K562 (cell line): Measurements from ENCODE around the gene HEMGN. TPM values are rescaled to one million over a fixed set of nuclear protein-coding genes. Genes with fewer than 3 reads are reported as not detected.
A peak's percentile ranks its signal among the peaks of the same experiment; 100 is the strongest.

Experiments
- CBX8 ChIP-seq: fragments of 200-600 bp; sonication (generic); IDR thresholded peaks from 2 replicates; pipeline ENCODE4 v1.6.1; 2012; ENCODE audit warnings: borderline replicate concordance, mixed run types, low read depth, mild to moderate bottlenecking, moderate library complexity, mixed read lengths, low read length, control low read depth, inconsistent platforms; ENCODE audit not compliant: poor library complexity, severe bottlenecking; ENCODE audit errors: extremely low read depth
- CXXC5 ChIP-seq: fragments of 250-450 bp; sonication (Bioruptor Pico); IDR thresholded peaks from 2 replicates; pipeline ENCODE4 v1.8.0; 2022; ENCODE audit warnings: inconsistent platforms, mild to moderate bottlenecking, moderate library complexity
- ELF1 ChIP-seq: fragments of 200-800 bp; sonication (Bioruptor generic); IDR thresholded peaks from 2 replicates; pipeline ENCODE4 v1.6.1; 2016; ENCODE audit warnings: missing genetic modification characterization, missing compliant biosample characterization
- FOXK2 ChIP-seq, 2 experiments: fragments of 450-650 bp; IDR thresholded peaks in 1 of 2; conservative IDR thresholded peaks in 1 of 2; 2 replicates each; pipeline ENCODE4 v1.6.1; 2016; ENCODE audit warnings: low read depth in 2 of 2, mild to moderate bottlenecking in 1 of 2
- HIVEP1 ChIP-seq: fragments of 250-450 bp; sonication (Bioruptor Pico); IDR thresholded peaks from 2 replicates; pipeline ENCODE4 v1.4.0; 2020; ENCODE audit warnings: mild to moderate bottlenecking
- LCOR ChIP-seq: sonication (generic); formaldehyde crosslinking; IDR thresholded peaks from 2 replicates; pipeline ENCODE4 v1.8.0; 2022; ENCODE audit warnings: mild to moderate bottlenecking, missing genetic modification reagents
- NFRKB ChIP-seq: fragments of 450-650 bp; IDR thresholded peaks from 2 replicates; pipeline ENCODE4 v1.6.1; 2016; ENCODE audit warnings: low read depth
- TEAD1 ChIP-seq, 2 experiments: fragments of 450-650 bp in 1 of 2; sonication (generic) in 1 of 2; formaldehyde crosslinking; IDR thresholded peaks; 2 replicates each; pipeline versions ENCODE4 v1.4.0 to v1.8.0; 2020 to 2022; ENCODE audit warnings: mild to moderate bottlenecking in 2 of 2, missing genetic modification reagents in 1 of 2
- XRCC5 ChIP-seq: fragments of 200-400 bp; formaldehyde crosslinking; IDR thresholded peaks from 2 replicates; pipeline ENCODE4 v1.6.1; 2017; ENCODE audit warnings: low read depth, mild to moderate bottlenecking, low read length
- ZNF175 ChIP-seq: fragments of 200-800 bp; sonication (Bioruptor generic); IDR thresholded peaks from 2 replicates; pipeline ENCODE4 v1.6.1; 2016; ENCODE audit warnings: low read depth, mild to moderate bottlenecking, missing genetic modification characterization, missing compliant biosample characterization
- ZNF583 ChIP-seq: fragments of 250-450 bp; sonication (Bioruptor Pico); IDR thresholded peaks from 2 replicates; pipeline ENCODE4 v1.4.0; 2020
- ZNF75A ChIP-seq: fragments of 450-650 bp; formaldehyde crosslinking; IDR thresholded peaks from 2 replicates; pipeline ENCODE4 v1.4.0; 2020; ENCODE audit warnings: mild to moderate bottlenecking
- ZSCAN32 ChIP-seq: fragments of 450-650 bp; formaldehyde crosslinking; IDR thresholded peaks from 2 replicates; pipeline ENCODE4 v1.4.0; 2020; ENCODE audit warnings: mild to moderate bottlenecking, moderate library complexity
- polyA plus RNA-seq, 8 experiments: library from polyadenylated mRNA; depleted of rRNA in 4 of 8; stranded (reverse) in 5 of 8; unstranded in 3 of 8; fragments of >200 nt; fragmentation: Nextera tagmentation in 2 of 8; fragmentation: Illumina TruSeq in 1 of 8; extraction: Ambion mirVana in 2 of 8; extraction: Trizol in 1 of 8; gene quantifications; 2 replicates each; pipeline versions ENCODE4 v1.2.1 to v1.2.3, GENCODE V29; 2011 to 2014; ENCODE audit warnings: inconsistent platforms in 1 of 8, missing spikeins in 1 of 8
- total RNA-seq, 7 experiments: library from RNA; depleted of rRNA in 6 of 7; stranded (reverse); fragments of >200 nt in 6 of 7; fragmentation: Illumina TruSeq in 2 of 7; extraction: Trizol in 2 of 7; gene quantifications; 2 replicates each; pipeline versions ENCODE4 v1.2.1 to v1.2.3, GENCODE V29; 2011 to 2021; ENCODE audit warnings: low replicate concordance in 1 of 7
- TF ChIP-seq, protein P1 (sequence below): sonication (generic); formaldehyde crosslinking; IDR thresholded peaks from 2 replicates; pipeline ENCODE4 v1.8.0; 2022; ENCODE audit warnings: missing genetic modification reagents, mild to moderate bottlenecking, moderate library complexity, borderline replicate concordance
- TF ChIP-seq, protein P2 (sequence below): fragments of 250-450 bp; sonication (Bioruptor Pico); IDR thresholded peaks from 2 replicates; pipeline ENCODE4 v1.8.0; 2022; ENCODE audit warnings: inconsistent platforms, mild to moderate bottlenecking, moderate library complexity, borderline replicate concordance
- TF ChIP-seq, protein P3 (sequence below), 2 experiments: fragments of 450-650 bp; IDR thresholded peaks; 2 replicates each; pipeline ENCODE4 v1.6.1; 2018; ENCODE audit warnings: mild to moderate bottlenecking in 2 of 2, low read depth in 1 of 2; ENCODE audit not compliant: partially characterized antibody in 2 of 2
- TF ChIP-seq, protein P4 (sequence below): fragments of 250-450 bp; sonication (Bioruptor Pico); IDR thresholded peaks from 2 replicates; pipeline ENCODE4 v1.9.0; 2021; ENCODE audit warnings: mild to moderate bottlenecking
- TF ChIP-seq, protein P5 (sequence below), 2 experiments: fragments of 450-650 bp in 1 of 2; sonication (generic) in 1 of 2; formaldehyde crosslinking in 1 of 2; IDR thresholded peaks in 1 of 2; conservative IDR thresholded peaks in 1 of 2; 2 replicates each; pipeline versions ENCODE4 v1.6.1 to v1.8.1; 2016 to 2023; ENCODE audit warnings: mild to moderate bottlenecking in 2 of 2, moderate library complexity in 2 of 2, inconsistent platforms in 1 of 2, missing genetic modification reagents in 1 of 2

The HEMGN gene
- total and polyA plus RNA-seq, 9 of the 15 experiments (the other 6 are each of a cell fraction or from before 2014, with no cell fraction given): 56.3 to 258 (median 137) TPM

DNA sequence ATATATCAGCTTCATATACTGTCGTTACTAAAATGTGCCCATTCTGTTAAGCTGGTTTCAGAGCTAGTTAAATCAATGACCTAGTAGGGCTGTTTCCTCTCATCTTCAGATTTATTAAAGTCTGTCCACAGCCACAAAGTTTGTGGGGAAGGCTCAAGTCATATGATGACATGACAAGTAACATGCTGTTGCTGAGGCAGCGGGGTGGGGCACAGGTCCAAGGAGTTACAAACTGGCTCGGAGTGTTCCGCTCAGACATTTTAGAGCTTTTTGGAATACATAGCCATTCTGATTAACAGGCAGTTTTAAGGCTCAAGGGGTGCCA is 42.5 kb upstream of the HEMGN start (continued):
- no peak for TF ChIP-seq TEAD1 (CRISPR knock-in tag; IDR thresholded peaks at IDR 0.05)
- TF ChIP-seq ZNF75A (CRISPR knock-in tag): 0 out of 2 replicates have a peak, but pooled peaks have one; percentile 32
- TF ChIP-seq, protein P1, sequence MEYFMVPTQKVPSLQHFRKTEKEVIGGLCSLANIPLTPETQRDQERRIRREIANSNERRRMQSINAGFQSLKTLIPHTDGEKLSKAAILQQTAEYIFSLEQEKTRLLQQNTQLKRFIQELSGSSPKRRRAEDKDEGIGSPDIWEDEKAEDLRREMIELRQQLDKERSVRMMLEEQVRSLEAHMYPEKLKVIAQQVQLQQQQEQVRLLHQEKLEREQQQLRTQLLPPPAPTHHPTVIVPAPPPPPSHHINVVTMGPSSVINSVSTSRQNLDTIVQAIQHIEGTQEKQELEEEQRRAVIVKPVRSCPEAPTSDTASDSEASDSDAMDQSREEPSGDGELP (CRISPR knock-in tag): peak; percentile 9; the same call in 1 of the 2 replicates
- TF ChIP-seq, protein P2, sequence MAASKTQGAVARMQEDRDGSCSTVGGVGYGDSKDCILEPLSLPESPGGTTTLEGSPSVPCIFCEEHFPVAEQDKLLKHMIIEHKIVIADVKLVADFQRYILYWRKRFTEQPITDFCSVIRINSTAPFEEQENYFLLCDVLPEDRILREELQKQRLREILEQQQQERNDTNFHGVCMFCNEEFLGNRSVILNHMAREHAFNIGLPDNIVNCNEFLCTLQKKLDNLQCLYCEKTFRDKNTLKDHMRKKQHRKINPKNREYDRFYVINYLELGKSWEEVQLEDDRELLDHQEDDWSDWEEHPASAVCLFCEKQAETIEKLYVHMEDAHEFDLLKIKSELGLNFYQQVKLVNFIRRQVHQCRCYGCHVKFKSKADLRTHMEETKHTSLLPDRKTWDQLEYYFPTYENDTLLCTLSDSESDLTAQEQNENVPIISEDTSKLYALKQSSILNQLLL (CRISPR knock-in tag): no peak
- TF ChIP-seq LCOR (CRISPR knock-in tag): peak; percentile 27; the same call in 1 of the 2 replicates
- TF ChIP-seq, protein P3, sequence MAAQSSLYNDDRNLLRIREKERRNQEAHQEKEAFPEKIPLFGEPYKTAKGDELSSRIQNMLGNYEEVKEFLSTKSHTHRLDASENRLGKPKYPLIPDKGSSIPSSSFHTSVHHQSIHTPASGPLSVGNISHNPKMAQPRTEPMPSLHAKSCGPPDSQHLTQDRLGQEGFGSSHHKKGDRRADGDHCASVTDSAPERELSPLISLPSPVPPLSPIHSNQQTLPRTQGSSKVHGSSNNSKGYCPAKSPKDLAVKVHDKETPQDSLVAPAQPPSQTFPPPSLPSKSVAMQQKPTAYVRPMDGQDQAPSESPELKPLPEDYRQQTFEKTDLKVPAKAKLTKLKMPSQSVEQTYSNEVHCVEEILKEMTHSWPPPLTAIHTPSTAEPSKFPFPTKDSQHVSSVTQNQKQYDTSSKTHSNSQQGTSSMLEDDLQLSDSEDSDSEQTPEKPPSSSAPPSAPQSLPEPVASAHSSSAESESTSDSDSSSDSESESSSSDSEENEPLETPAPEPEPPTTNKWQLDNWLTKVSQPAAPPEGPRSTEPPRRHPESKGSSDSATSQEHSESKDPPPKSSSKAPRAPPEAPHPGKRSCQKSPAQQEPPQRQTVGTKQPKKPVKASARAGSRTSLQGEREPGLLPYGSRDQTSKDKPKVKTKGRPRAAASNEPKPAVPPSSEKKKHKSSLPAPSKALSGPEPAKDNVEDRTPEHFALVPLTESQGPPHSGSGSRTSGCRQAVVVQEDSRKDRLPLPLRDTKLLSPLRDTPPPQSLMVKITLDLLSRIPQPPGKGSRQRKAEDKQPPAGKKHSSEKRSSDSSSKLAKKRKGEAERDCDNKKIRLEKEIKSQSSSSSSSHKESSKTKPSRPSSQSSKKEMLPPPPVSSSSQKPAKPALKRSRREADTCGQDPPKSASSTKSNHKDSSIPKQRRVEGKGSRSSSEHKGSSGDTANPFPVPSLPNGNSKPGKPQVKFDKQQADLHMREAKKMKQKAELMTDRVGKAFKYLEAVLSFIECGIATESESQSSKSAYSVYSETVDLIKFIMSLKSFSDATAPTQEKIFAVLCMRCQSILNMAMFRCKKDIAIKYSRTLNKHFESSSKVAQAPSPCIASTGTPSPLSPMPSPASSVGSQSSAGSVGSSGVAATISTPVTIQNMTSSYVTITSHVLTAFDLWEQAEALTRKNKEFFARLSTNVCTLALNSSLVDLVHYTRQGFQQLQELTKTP (IDR thresholded peaks at IDR 0.05; ENCODE audit: low read depth in 1 of 2, partially characterized antibody in 2 of 2): peak in 1 of 2 experiments; percentile 49
- peak; percentile 18 for TF ChIP-seq CXXC5 (CRISPR knock-in tag)
- TF ChIP-seq ZSCAN32: peak; percentile 38; the same call in 1 of the 2 replicates
- no peak for TF ChIP-seq XRCC5
- peak; percentile 58 to 77; a peak in 3 of 4 replicates for TF ChIP-seq FOXK2 (conservative IDR thresholded peaks at IDR 0.05 in 1 of 2, IDR thresholded peaks at IDR 0.05 in 1 of 2; ENCODE audit: low read depth in 2 of 2)
- TF ChIP-seq, protein P4, sequence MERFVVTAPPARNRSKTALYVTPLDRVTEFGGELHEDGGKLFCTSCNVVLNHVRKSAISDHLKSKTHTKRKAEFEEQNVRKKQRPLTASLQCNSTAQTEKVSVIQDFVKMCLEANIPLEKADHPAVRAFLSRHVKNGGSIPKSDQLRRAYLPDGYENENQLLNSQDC (CRISPR knock-in tag): no peak
- 0 out of 2 replicates have a peak, but pooled peaks have one; percentile 52 for TF ChIP-seq HIVEP1 (CRISPR knock-in tag)
- no peak for TF ChIP-seq ELF1 (tag)
- peak; percentile 77 for TF ChIP-seq ZNF583
- TF ChIP-seq, protein P5, sequence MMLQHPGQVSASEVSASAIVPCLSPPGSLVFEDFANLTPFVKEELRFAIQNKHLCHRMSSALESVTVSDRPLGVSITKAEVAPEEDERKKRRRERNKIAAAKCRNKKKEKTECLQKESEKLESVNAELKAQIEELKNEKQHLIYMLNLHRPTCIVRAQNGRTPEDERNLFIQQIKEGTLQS (IDR thresholded peaks at IDR 0.05): peak; percentile 83
- TF ChIP-seq, protein P5 (CRISPR knock-in tag; conservative IDR thresholded peaks at IDR 0.05): no peak
- peak; percentile 39; the same call in 1 of the 2 replicates for TF ChIP-seq NFRKB
- TF ChIP-seq CBX8: no peak
- peak; percentile 75; the same call in 1 of the 2 replicates for TF ChIP-seq ZNF175 (CRISPR knock-in tag)
